ENCODE data around the gene TTLL11.

The TTLL11 gene

GRCh38 chr9:122088880-122089706 lies 4.0 kb downstream of the TTLL11 start:
- peaks cover 24% of the 10 kb centered on the region for H3K4me1 ChIP-seq (ENCODE audit: control insufficient read depth, insufficient read depth, low read length)
- DNase-seq (ENCODE audit: low read depth): no peak
- no peaks in the 10 kb centered on the region for H3K9me3 ChIP-seq (ENCODE audit: control insufficient read depth, low read length)
- peaks cover 2% of the 10 kb centered on the region for H3K27me3 ChIP-seq (replicated peaks; ENCODE audit: control insufficient read depth, insufficient read depth, low read length)
- H3K4me3 ChIP-seq (ENCODE audit: low read length): no peak overlapping the region
- H3K36me3 ChIP-seq (ENCODE audit: control insufficient read depth, insufficient read depth, low read length, severe bottlenecking): no peaks in the 10 kb centered on the region
- H3K9ac ChIP-seq (ENCODE audit: low read length): no peak overlapping the region

- Histone ChIP-seq H3K9ac (ENCODE audit: low read length) (no peak overlapping the region), H3K9me3 (ENCODE audit: control insufficient read depth, low read length) (no peaks in the 10 kb centered on the region), H3K4me1 (ENCODE audit: control insufficient read depth, insufficient read depth, low read length) (peaks cover 20% of the 10 kb centered on the region), H3K4me3 (ENCODE audit: low read length) (no peak overlapping the region), H3K36me3 (ENCODE audit: control insufficient read depth, insufficient read depth, low read length, severe bottlenecking) (no peaks in the 10 kb centered on the region), H3K27me3 (replicated peaks; ENCODE audit: control insufficient read depth, insufficient read depth, low read length) (no peaks in the 10 kb centered on the region)
- DNase-seq (ENCODE audit: low read depth): peak; percentile 69
Measured at GRCh38 chr9:122087406-122088200, 5.5 kb downstream of the TTLL11 start.

GRCh38 chr9:122086873-122087272 lies 6.2 kb downstream of the TTLL11 start:
- Histone ChIP-seq H3K4me3 (ENCODE audit: low read length) (no peak overlapping the region), H3K4me1 (ENCODE audit: control insufficient read depth, insufficient read depth, low read length) (peaks cover 15% of the 10 kb centered on the region), H3K9ac (ENCODE audit: low read length) (no peak overlapping the region), H3K9me3 (ENCODE audit: control insufficient read depth, low read length) (no peaks in the 10 kb centered on the region), H3K36me3 (ENCODE audit: control insufficient read depth, insufficient read depth, low read length, severe bottlenecking) (no peaks in the 10 kb centered on the region), H3K27me3 (replicated peaks; ENCODE audit: control insufficient read depth, insufficient read depth, low read length) (no peaks in the 10 kb centered on the region)
- DNase-seq (ENCODE audit: low read depth): no peak

DNA sequence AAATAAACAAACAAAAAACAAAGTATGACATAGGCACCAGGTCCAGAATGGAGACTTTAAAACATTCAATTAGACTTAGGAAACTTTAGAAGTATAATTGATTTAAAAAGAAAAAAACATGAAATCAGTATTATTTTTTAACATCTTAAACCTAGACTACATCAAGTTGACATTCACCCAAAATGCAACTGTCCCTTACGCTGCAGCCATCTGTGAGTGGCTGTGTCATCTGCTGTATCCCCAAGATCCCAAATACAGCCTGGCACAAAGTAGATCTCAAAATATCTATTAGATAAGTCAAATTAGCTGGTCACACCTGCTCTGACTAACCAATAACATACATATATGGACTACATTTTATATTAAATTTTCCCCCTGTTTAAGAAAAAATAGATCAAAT lies 7.8 kb downstream of the TTLL11 start:
- no peaks in the 10 kb centered on the region for H3K36me3 ChIP-seq (ENCODE audit: control insufficient read depth, insufficient read depth, low read length, severe bottlenecking)
- no peaks in the 10 kb centered on the region for H3K27me3 ChIP-seq (replicated peaks; ENCODE audit: control insufficient read depth, insufficient read depth, low read length)
- H3K9ac ChIP-seq (ENCODE audit: low read length): no peak overlapping the region
- H3K4me3 ChIP-seq (ENCODE audit: low read length): no peak overlapping the region
- H3K9me3 ChIP-seq (ENCODE audit: control insufficient read depth, low read length): no peaks in the 10 kb centered on the region
- peaks cover 3% of the 10 kb centered on the region for H3K4me1 ChIP-seq (ENCODE audit: control insufficient read depth, insufficient read depth, low read length)
- DNase-seq (ENCODE audit: low read depth): no peak

GRCh38 chr9:122084026-122084675 lies 9.0 kb downstream of the TTLL11 start:
- Histone ChIP-seq H3K27me3 (replicated peaks; ENCODE audit: control insufficient read depth, insufficient read depth, low read length) (no peaks in the 10 kb centered on the region), H3K9me3 (ENCODE audit: control insufficient read depth, low read length) (no peaks in the 10 kb centered on the region), H3K36me3 (ENCODE audit: control insufficient read depth, insufficient read depth, low read length, severe bottlenecking) (no peaks in the 10 kb centered on the region), H3K4me1 (ENCODE audit: control insufficient read depth, insufficient read depth, low read length) (peaks cover 3% of the 10 kb centered on the region), H3K4me3 (ENCODE audit: low read length) (no peak overlapping the region), H3K9ac (ENCODE audit: low read length) (no peak overlapping the region)
- DNase-seq (ENCODE audit: low read depth): no peak

DNA sequence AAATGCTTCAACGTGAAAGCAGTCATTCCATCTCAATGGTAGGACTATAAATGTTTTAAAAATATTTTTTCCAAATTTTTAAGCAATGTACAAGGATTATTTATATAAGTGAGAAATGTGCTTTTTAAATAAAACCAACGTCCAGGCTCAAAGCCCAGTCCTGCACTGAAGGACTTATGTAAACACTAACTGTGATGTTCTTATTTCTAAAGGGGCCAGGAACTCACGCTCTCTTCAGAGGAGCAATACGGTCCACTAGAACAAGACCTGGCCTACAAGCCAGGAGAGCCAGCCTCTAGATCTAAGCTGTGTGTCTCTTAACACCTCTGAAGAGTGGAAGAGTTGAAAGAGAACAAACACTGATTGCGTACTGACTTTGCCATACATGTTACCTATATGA lies 12.1 kb downstream of the TTLL11 start:
- no peak for DNase-seq (ENCODE audit: low read depth)
- H3K4me3 ChIP-seq (ENCODE audit: low read length): no peak overlapping the region
- peaks cover 18% of the 10 kb centered on the region for H3K9me3 ChIP-seq (ENCODE audit: control insufficient read depth, low read length)
- H3K4me1 ChIP-seq (ENCODE audit: control insufficient read depth, insufficient read depth, low read length): peaks cover 3% of the 10 kb centered on the region
- H3K27me3 ChIP-seq (replicated peaks; ENCODE audit: control insufficient read depth, insufficient read depth, low read length): no peaks in the 10 kb centered on the region
- peaks cover 4% of the 10 kb centered on the region for H3K36me3 ChIP-seq (ENCODE audit: control insufficient read depth, insufficient read depth, low read length, severe bottlenecking)
- H3K9ac ChIP-seq (ENCODE audit: low read length): no peak overlapping the region

- H3K9me3 ChIP-seq (ENCODE audit: control insufficient read depth, low read length): peaks cover 18% of the 10 kb centered on the region
- no peak for DNase-seq (ENCODE audit: low read depth)
- H3K9ac ChIP-seq (ENCODE audit: low read length): no peak overlapping the region
- peaks cover 4% of the 10 kb centered on the region for H3K4me1 ChIP-seq (ENCODE audit: control insufficient read depth, insufficient read depth, low read length)
- H3K27me3 ChIP-seq (replicated peaks; ENCODE audit: control insufficient read depth, insufficient read depth, low read length): no peaks in the 10 kb centered on the region
- H3K4me3 ChIP-seq (ENCODE audit: low read length): no peak overlapping the region
- peaks cover 4% of the 10 kb centered on the region for H3K36me3 ChIP-seq (ENCODE audit: control insufficient read depth, insufficient read depth, low read length, severe bottlenecking)
Measured at GRCh38 chr9:122078557-122078956, 14.6 kb downstream of the TTLL11 start.

- DNase-seq (ENCODE audit: low read depth): no peak
- Histone ChIP-seq H3K4me1 (ENCODE audit: control insufficient read depth, insufficient read depth, low read length) (peaks cover 4% of the 10 kb centered on the region), H3K4me3 (ENCODE audit: low read length) (no peak overlapping the region), H3K9me3 (ENCODE audit: control insufficient read depth, low read length) (peaks cover 18% of the 10 kb centered on the region), H3K36me3 (ENCODE audit: control insufficient read depth, insufficient read depth, low read length, severe bottlenecking) (peaks cover 4% of the 10 kb centered on the region), H3K9ac (ENCODE audit: low read length) (no peak overlapping the region), H3K27me3 (replicated peaks; ENCODE audit: control insufficient read depth, insufficient read depth, low read length) (no peaks in the 10 kb centered on the region)
Measured at GRCh38 chr9:122076773-122077172, 16.3 kb downstream of the TTLL11 start.

DNA sequence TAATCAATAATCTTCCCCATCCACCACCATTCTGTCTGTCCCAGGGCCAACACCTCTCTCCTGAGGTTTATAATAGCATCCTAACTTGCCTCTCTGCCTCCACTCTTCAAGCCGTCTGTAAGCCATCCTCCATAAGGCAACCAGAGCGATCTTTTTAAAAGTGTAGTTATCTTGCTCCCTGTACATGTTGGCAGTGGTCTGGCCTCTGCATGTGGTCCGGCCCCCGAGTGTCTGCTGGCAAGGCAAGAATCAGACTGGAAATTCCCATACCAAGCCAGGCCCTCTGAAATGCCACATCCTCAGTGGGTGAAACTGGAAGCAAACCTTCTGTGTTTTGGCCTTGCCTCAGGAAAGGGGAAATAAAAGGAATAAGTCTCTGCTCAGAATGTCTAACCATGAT lies 17.0 kb downstream of the TTLL11 start:
- H3K4me1 ChIP-seq (ENCODE audit: control insufficient read depth, insufficient read depth, low read length): peaks cover 4% of the 10 kb centered on the region
- peaks cover 5% of the 10 kb centered on the region for H3K36me3 ChIP-seq (ENCODE audit: control insufficient read depth, insufficient read depth, low read length, severe bottlenecking)
- no peak overlapping the region for H3K9ac ChIP-seq (ENCODE audit: low read length)
- H3K27me3 ChIP-seq (replicated peaks; ENCODE audit: control insufficient read depth, insufficient read depth, low read length): no peaks in the 10 kb centered on the region
- H3K4me3 ChIP-seq (ENCODE audit: low read length): no peak overlapping the region
- DNase-seq (ENCODE audit: low read depth): no peak
- H3K9me3 ChIP-seq (ENCODE audit: control insufficient read depth, low read length): peaks cover 18% of the 10 kb centered on the region

GRCh38 chr9:122075135-122076030 lies 17.7 kb downstream of the TTLL11 start:
- no peak overlapping the region for H3K9ac ChIP-seq (ENCODE audit: low read length)
- no peak overlapping the region for H3K4me3 ChIP-seq (ENCODE audit: low read length)
- peaks cover 18% of the 10 kb centered on the region for H3K9me3 ChIP-seq (ENCODE audit: control insufficient read depth, low read length)
- peaks cover 8% of the 10 kb centered on the region for H3K4me1 ChIP-seq (ENCODE audit: control insufficient read depth, insufficient read depth, low read length)
- DNase-seq (ENCODE audit: low read depth): no peak
- H3K27me3 ChIP-seq (replicated peaks; ENCODE audit: control insufficient read depth, insufficient read depth, low read length): no peaks in the 10 kb centered on the region
- peaks cover 7% of the 10 kb centered on the region for H3K36me3 ChIP-seq (ENCODE audit: control insufficient read depth, insufficient read depth, low read length, severe bottlenecking)
